ENCODE data around the gene CKB. TPM values are rescaled to one million over a fixed set of nuclear protein-coding genes. Genes with fewer than 3 reads are reported as not detected.

The CKB gene
- total and polyA plus RNA-seq, 9 of the 15 experiments (the other 6 are each of a cell fraction or from before 2014, with no cell fraction given) = 23.9 to 692 (median 132) TPM

DNA sequence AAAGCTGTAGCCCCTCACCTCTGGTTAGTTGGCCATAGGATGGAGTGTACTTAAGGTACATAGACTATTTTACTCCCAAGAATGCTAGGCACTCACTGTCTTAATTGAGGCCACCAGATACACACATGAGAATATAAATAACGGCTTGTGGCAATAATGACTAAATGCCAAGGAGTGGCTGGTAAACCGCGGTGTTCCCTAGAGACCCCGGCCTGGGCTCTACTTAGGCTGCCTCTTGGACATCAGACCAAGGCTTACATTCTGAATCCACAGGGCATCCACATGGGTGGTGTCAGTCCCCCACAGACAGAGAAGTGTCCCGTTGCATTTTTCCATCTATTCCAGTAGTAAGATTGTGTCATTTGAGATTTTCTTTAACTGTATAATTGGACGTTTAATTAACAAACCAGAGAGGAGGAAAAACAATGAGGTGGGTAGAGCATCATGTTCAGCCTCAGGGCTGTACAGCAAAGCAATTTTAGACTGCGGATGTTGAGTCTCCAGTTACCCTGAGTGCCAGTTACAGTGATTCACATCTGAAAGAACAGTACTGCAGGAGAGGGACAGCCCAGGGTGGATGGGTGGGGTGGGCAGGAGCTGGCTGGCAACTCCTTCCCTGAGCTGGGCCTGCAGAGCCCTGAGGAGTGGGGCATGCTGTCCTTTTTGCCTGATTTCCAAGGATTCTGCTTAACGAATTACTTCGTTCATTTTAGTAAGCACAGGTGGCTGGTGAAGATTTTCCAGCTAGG is 20.5 kb downstream of the CKB start:
- TF ChIP-seq, protein P1, sequence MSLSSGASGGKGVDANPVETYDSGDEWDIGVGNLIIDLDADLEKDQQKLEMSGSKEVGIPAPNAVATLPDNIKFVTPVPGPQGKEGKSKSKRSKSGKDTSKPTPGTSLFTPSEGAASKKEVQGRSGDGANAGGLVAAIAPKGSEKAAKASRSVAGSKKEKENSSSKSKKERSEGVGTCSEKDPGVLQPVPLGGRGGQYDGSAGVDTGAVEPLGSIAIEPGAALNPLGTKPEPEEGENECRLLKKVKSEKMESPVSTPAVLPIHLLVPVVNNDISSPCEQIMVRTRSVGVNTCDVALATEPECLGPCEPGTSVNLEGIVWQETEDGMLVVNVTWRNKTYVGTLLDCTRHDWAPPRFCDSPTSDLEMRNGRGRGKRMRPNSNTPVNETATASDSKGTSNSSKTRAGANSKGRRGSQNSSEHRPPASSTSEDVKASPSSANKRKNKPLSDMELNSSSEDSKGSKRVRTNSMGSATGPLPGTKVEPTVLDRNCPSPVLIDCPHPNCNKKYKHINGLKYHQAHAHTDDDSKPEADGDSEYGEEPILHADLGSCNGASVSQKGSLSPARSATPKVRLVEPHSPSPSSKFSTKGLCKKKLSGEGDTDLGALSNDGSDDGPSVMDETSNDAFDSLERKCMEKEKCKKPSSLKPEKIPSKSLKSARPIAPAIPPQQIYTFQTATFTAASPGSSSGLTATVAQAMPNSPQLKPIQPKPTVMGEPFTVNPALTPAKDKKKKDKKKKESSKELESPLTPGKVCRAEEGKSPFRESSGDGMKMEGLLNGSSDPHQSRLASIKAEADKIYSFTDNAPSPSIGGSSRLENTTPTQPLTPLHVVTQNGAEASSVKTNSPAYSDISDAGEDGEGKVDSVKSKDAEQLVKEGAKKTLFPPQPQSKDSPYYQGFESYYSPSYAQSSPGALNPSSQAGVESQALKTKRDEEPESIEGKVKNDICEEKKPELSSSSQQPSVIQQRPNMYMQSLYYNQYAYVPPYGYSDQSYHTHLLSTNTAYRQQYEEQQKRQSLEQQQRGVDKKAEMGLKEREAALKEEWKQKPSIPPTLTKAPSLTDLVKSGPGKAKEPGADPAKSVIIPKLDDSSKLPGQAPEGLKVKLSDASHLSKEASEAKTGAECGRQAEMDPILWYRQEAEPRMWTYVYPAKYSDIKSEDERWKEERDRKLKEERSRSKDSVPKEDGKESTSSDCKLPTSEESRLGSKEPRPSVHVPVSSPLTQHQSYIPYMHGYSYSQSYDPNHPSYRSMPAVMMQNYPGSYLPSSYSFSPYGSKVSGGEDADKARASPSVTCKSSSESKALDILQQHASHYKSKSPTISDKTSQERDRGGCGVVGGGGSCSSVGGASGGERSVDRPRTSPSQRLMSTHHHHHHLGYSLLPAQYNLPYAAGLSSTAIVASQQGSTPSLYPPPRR (CRISPR knock-in tag; IDR thresholded peaks at IDR 0.05; ENCODE audit: borderline replicate concordance) = no peak
- TF ChIP-seq ZBTB17 (CRISPR knock-in tag; IDR thresholded peaks at IDR 0.05) (no peak), ZNF140 (CRISPR knock-in tag; IDR thresholded peaks at IDR 0.05) (no peak), SMAD1 (IDR thresholded peaks at IDR 0.05; ENCODE audit: low read depth, low read length, partially characterized antibody) (no peak), AFF1 (IDR thresholded peaks at IDR 0.05; ENCODE audit: low read depth in 1 of 2, partially characterized antibody in 2 of 2) (no peak), COPS2 (conservative IDR thresholded peaks at IDR 0.05) (no peak)
- CTCF ChIA-PET (ENCODE audit: low intra/inter-chr PET ratio) = no interaction called here

More for the DNA sequence above, 20.5 kb downstream of the CKB start:
- POLR2A ChIA-PET = no interaction called here
- no TSS peak for BruUV-seq (replicated peaks)
- in situ Hi-C loops (cut with MboI) = no loop called here
- no peaks in the 10 kb centered on the region for H3K27me3 ChIP-seq (ENCODE audit: control insufficient read depth in 2 of 2, insufficient read depth in 2 of 2, low read length in 2 of 2)
- H3K9me3 ChIP-seq (replicated peaks; ENCODE audit: control insufficient read depth, insufficient read depth, low read depth, low read length) = no peaks in the 10 kb centered on the region
- peaks cover 7% of the 10 kb centered on the region; the same call in 1 of the 3 replicates for H3K79me2 ChIP-seq (ENCODE audit: control insufficient read depth, insufficient read depth, low read length)
- H3K36me3 ChIP-seq (ENCODE audit: control insufficient read depth, insufficient read depth, low read length) = peaks cover 78% of the 10 kb centered on the region
- intact Hi-C loops (cut with micrococcal nuclease) = loop anchor here (5.0 kb wide), 1 partner anchor 45 kb away; no protein-coding TSS in a partner anchor
- no peak overlapping the region for H3K4me2 ChIP-seq (ENCODE audit: insufficient read depth, low read length)
- H3K9me1 ChIP-seq (ENCODE audit: control insufficient read depth, insufficient read depth, low read length) = no peaks in the 10 kb centered on the region
- H3K4me3 ChIP-seq = no peak overlapping the region
- 90% methylated on average over 9 of the region's 9 CpGs for WGBS (ENCODE audit: insufficient coverage, low coverage, missing lambda C conversion rate)
- ATAC-seq (no peak), FAIRE-seq (no peak), DNase-seq (ENCODE audit: extremely low read depth in 1 of 4, low spot score in 3 of 4) (no peak)
- no peak overlapping the region for H3K27ac ChIP-seq (ENCODE audit: extremely low read depth, low read depth, low read length)
- H3K4me1 ChIP-seq (replicated peaks in 1 of 2; ENCODE audit: control insufficient read depth in 2 of 2, insufficient read depth in 2 of 2, low read length in 2 of 2) = peaks cover 3 to 4% of the 10 kb centered on the region in 2 experiments; a peak in 4 of 5 replicates
- no peak overlapping the region for H3K9ac ChIP-seq (ENCODE audit: insufficient read depth in 1 of 2, low read depth in 2 of 2, low read length in 2 of 2)
- peaks cover 3% of the 10 kb centered on the region; the same call in 1 of the 2 replicates for H4K20me1 ChIP-seq (replicated peaks; ENCODE audit: control insufficient read depth, insufficient read depth, low read length)
- no peak overlapping the region for H2AFZ ChIP-seq (ENCODE audit: low read depth, low read length)
